Loucy (cell line): ENCODE data around the gene DCDC2B.

Experiments
- H2AFZ ChIP-seq: fragments of 200-600 bp; sonication (generic); 2 replicates; pipeline ENCODE4 v1.6.0; 2016; ENCODE audit warnings: antibody characterized with exemption, mild to moderate bottlenecking, low read length, moderate library complexity
- H3F3A ChIP-seq: fragments of 200-600 bp; 2 replicates; pipeline ENCODE4 v1.6.0; 2016; ENCODE audit warnings: antibody characterized with exemption, low read depth, mild to moderate bottlenecking
- H3K27me3 ChIP-seq: fragments of 200-600 bp; sonication (generic); 2 replicates; pipeline ENCODE4 v1.6.1; 2014; ENCODE audit warnings: low read length, mild to moderate bottlenecking; ENCODE audit not compliant: insufficient read depth, poor library complexity, severe bottlenecking
- H3K36me3 ChIP-seq: fragments of 200-600 bp; sonication (generic); 2 replicates; pipeline ENCODE4 v1.6.1; 2016; ENCODE audit warnings: low read length; ENCODE audit not compliant: insufficient read depth
- H3K4me1 ChIP-seq: fragments of 200-600 bp; sonication (generic); 2 replicates; pipeline ENCODE4 v1.5.1; 2014; ENCODE audit warnings: low read length, mild to moderate bottlenecking; ENCODE audit not compliant: insufficient read depth, poor library complexity, severe bottlenecking
- H3K4me2 ChIP-seq: fragments of 200-600 bp; sonication (generic); 2 replicates; pipeline ENCODE4 v1.6.0; 2014; ENCODE audit warnings: antibody characterized with exemption, low read length, low read depth, mild to moderate bottlenecking; ENCODE audit not compliant: poor library complexity, severe bottlenecking
- H3K4me3 ChIP-seq: fragments of 200-600 bp; sonication (generic); 2 replicates; pipeline ENCODE4 v1.5.1; 2014; ENCODE audit warnings: low read length, mild to moderate bottlenecking, mixed read lengths; ENCODE audit not compliant: poor library complexity, severe bottlenecking
- H3K79me2 ChIP-seq: fragments of 200-600 bp; sonication (generic); 2 replicates; pipeline ENCODE4 v1.6.1; 2014; ENCODE audit warnings: low read length; ENCODE audit not compliant: insufficient read depth
- H3K9ac ChIP-seq: fragments of 200-600 bp; sonication (generic); 2 replicates; pipeline ENCODE4 v1.6.0; 2014; ENCODE audit warnings: mild to moderate bottlenecking, low read depth, low read length, moderate library complexity; ENCODE audit not compliant: poor library complexity, severe bottlenecking
- H3K9me2 ChIP-seq: fragments of 200-600 bp; sonication (generic); replicated peaks from 2 replicates; pipeline ENCODE4 v1.6.1; 2016; ENCODE audit warnings: low read depth, low read length, mixed read lengths
- H3K9me3 ChIP-seq: fragments of 200-600 bp; sonication (generic); 2 replicates; pipeline ENCODE4 v1.6.1; 2014; ENCODE audit warnings: mild to moderate bottlenecking, antibody characterized with exemption, low read length, low read depth; ENCODE audit not compliant: insufficient read depth
- H4K20me1 ChIP-seq: fragments of 200-600 bp; sonication (generic); 2 replicates; pipeline ENCODE4 v1.6.0; 2014; ENCODE audit warnings: antibody characterized with exemption, low read length, mild to moderate bottlenecking; ENCODE audit not compliant: insufficient read depth, poor library complexity, severe bottlenecking
- EZH2phosphoT487 ChIP-seq: fragments of 200-600 bp; IDR thresholded peaks from 2 replicates; pipeline ENCODE4 v1.6.1; 2018; ENCODE audit warnings: antibody characterized with exemption, mild to moderate bottlenecking, moderate library complexity, borderline replicate concordance
- TF ChIP-seq, protein P1 (sequence below): fragments of 200-600 bp; sonication (generic); conservative IDR thresholded peaks from 2 replicates; pipeline ENCODE4 v1.5.1; 2014; ENCODE audit warnings: mild to moderate bottlenecking, antibody characterized with exemption, low read length

DCDC2B gene

DNA sequence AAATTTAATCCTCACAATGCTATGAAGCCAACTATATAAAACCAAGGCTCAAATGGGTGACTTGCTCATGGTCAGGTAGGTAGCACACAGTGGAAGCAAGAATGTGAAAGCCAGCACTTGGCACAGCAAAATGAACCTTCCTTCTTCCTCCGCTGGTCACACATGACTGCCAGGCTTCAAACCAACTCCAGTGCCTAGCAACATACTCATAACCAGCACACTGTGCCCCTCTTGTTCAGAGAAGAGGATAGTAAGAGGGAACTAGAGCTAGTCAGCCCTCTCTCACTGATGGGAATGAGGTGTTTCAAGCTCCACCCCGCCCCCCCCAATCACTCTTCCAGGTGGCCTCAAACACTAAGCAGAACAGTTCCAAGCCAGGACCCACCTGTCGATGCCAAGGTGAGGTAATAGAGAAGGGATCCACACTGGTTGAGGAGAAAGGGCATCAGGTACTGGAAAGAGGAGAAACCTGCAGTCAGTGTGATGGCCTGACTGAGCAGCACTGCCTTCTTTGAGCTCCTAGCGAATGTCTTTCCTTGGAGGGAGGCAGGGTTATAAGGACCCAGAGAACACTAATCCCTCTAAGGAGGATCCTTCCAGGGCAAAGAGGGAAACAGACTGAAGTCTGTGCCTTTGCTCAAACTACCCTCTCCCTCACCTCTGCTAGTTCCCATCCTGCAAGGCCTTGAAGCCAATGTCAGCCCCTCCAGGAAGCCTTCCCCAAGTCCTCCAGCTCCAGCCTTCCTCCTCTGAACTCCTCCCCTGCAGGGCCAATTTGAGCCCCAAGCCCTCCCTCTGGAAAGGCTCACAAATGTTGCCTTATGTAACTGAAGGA lies 12.1 kb downstream of the DCDC2B start:
- Histone ChIP-seq H3K9me2 (no peaks in the 10 kb centered on the region), H3K9ac (no peak overlapping the region), H3K4me2 (peak overlapping the region; percentile 91), H3K9me3 (no peaks in the 10 kb centered on the region), H4K20me1 (no peaks in the 10 kb centered on the region), H3K4me1 (peaks cover 27% of the 10 kb centered on the region), H3K36me3 (no peaks in the 10 kb centered on the region; the same call in 1 of the 2 replicates), H3F3A (no peaks in the 10 kb centered on the region), H3K4me3 (peak overlapping the region; percentile 90), H2AFZ (no peak overlapping the region), H3K79me2 (peaks cover 22% of the 10 kb centered on the region), H3K27me3 (no peaks in the 10 kb centered on the region)
- no peak for TF ChIP-seq EZH2phosphoT487
- TF ChIP-seq, protein P1, sequence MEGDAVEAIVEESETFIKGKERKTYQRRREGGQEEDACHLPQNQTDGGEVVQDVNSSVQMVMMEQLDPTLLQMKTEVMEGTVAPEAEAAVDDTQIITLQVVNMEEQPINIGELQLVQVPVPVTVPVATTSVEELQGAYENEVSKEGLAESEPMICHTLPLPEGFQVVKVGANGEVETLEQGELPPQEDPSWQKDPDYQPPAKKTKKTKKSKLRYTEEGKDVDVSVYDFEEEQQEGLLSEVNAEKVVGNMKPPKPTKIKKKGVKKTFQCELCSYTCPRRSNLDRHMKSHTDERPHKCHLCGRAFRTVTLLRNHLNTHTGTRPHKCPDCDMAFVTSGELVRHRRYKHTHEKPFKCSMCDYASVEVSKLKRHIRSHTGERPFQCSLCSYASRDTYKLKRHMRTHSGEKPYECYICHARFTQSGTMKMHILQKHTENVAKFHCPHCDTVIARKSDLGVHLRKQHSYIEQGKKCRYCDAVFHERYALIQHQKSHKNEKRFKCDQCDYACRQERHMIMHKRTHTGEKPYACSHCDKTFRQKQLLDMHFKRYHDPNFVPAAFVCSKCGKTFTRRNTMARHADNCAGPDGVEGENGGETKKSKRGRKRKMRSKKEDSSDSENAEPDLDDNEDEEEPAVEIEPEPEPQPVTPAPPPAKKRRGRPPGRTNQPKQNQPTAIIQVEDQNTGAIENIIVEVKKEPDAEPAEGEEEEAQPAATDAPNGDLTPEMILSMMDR, result no peak

DNA sequence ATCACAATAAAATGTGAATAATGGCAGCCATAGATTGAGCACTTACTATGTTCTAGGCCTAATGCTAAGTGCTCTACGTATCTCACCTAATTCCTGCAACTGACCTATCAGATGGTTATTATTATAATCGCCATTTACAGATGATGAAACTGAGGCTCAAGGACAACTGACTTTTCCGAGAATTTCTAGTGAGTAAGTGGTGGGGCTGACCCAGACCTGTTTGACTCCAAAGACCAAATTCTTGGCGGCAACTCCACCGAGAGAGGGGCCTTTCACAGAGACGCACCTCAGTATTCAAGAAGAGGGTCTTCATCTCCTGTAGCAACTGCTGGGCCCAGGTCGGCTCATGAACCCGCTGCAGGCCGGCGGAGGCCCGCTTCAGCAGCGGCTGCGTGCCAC lies 12.7 kb downstream of the DCDC2B start:
- H3K27me3 ChIP-seq, result no peaks in the 10 kb centered on the region
- no peaks in the 10 kb centered on the region for H3K9me2 ChIP-seq
- no peaks in the 10 kb centered on the region; the same call in 1 of the 2 replicates for H3K36me3 ChIP-seq
- H4K20me1 ChIP-seq, result no peaks in the 10 kb centered on the region
- no peaks in the 10 kb centered on the region for H3F3A ChIP-seq
- H3K4me1 ChIP-seq, result peaks cover 27% of the 10 kb centered on the region
- H3K4me3 ChIP-seq, result peak overlapping the region; percentile 90
- H3K9ac ChIP-seq, result peak overlapping the region; percentile 85
- no peaks in the 10 kb centered on the region for H3K9me3 ChIP-seq
- peak overlapping the region; percentile 91 for H3K4me2 ChIP-seq
- H2AFZ ChIP-seq, result peak overlapping the region; percentile 73; the same call in 1 of the 2 replicates
- TF ChIP-seq, protein P1, result no peak
- TF ChIP-seq EZH2phosphoT487, result no peak
- H3K79me2 ChIP-seq, result peaks cover 22% of the 10 kb centered on the region

- peak within 1 kb of the TSS; percentile 90 for H3K4me3 ChIP-seq
- no peaks in the 10 kb centered on the region for H3F3A ChIP-seq
- H3K4me2 ChIP-seq, result peak within 1 kb of the TSS; percentile 91
- no peaks in the 10 kb centered on the region for H3K9me3 ChIP-seq
- no peaks in the 10 kb centered on the region for H4K20me1 ChIP-seq
- no peaks in the 10 kb centered on the region; the same call in 1 of the 2 replicates for H3K36me3 ChIP-seq
- H3K9ac ChIP-seq, result peak within 1 kb of the TSS; percentile 85
- H3K27me3 ChIP-seq, result no peaks in the 10 kb centered on the region
- H3K79me2 ChIP-seq, result peaks cover 22% of the 10 kb centered on the region
- H3K9me2 ChIP-seq, result no peaks in the 10 kb centered on the region
- TF ChIP-seq, protein P1, result no peak
- TF ChIP-seq EZH2phosphoT487, result no peak
- H3K4me1 ChIP-seq, result peaks cover 27% of the 10 kb centered on the region
- peak within 1 kb of the TSS; percentile 73 for H2AFZ ChIP-seq
Observed at GRCh38 chr1:32221980-32222755, 13.3 kb downstream of the DCDC2B start, which contains the start of the genes EIF3I and TMEM234. Gene EIF3I, plus strand, starts transcription at chr1:32222407. Its CDS starts 35 bp downstream, at chr1:32222442. Gene TMEM234, minus strand, starts transcription at chr1:32222353. Its CDS starts 31 bp downstream, at chr1:32222322.
